Measurements from ENCODE around the gene CLTA. TPM values are rescaled to one million over a fixed set of nuclear protein-coding genes. Genes with fewer than 3 reads are reported as not detected.
A peak's percentile ranks its signal among the peaks of the same experiment; 100 is the strongest.

CLTA gene
- total and polyA plus RNA-seq, 10 of the 15 experiments (the other 5 are each of a cell fraction or from before 2014, with no cell fraction given): 49.0 to 241 (median 168) TPM

DNA sequence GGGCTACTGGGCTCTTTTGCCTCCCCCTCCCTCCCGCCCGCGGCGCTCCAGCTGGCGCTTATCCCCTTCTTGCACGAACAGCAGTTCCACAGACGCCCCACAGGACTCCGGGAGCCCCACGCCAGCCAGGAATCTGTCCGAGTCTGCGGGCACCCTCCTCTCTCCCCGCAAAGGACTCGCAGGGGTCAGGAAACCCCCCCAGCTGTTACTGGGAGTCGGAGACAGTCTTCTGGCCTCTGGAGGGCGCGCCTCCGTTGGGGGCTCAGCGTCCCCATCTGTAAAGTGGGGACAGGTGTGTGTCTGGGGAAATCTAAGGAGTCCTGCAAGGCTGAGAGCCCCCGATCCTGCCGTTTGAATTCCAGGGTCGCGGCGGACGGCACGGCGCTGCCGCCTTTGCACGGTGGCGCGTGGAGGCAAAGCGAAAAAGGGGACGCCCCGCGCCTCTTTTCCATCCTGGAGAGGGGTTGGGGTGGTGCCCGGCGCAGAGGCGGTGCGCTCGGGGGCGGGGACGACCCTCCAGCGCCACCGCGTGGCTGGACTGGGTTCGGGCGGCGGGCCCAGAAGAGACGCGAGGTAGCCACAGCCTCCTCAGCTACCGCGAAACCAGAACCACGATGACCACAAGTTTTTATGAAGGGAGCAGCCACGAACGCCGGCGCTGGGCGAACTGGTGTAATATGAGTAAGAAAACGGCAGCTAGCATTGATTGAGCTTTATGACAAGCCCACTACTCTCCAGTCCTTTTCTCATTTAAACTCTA is 24.4 kb upstream of the CLTA start (continued):
- TF ChIP-seq MAX (IDR thresholded peaks at IDR 0.05; ENCODE audit: low read depth, low read length) (no peak), IKZF2 (IDR thresholded peaks at IDR 0.05) (peak in 1 of 2 experiments; percentile 38; a peak in 1 of 4 replicates), BACH1 (IDR thresholded peaks at IDR 0.05; ENCODE audit: borderline replicate concordance) (peak; percentile 25; the same call in 1 of the 2 replicates), IKZF1 (conservative IDR thresholded peaks at IDR 0.05) (peak; percentile 53), RB1 (IDR thresholded peaks at IDR 0.05; ENCODE audit: borderline replicate concordance) (0 out of 2 replicates have a peak, but pooled peaks have one; percentile 37), MEF2A (IDR thresholded peaks at IDR 0.05; ENCODE audit: insufficient read depth, low read depth, low read length) (0 out of 2 replicates have a peak, but pooled peaks have one; percentile 14)

GRCh38 chr9:36169166-36169565 is 21.6 kb upstream of the CLTA start, which contains the start of gene CCIN:
TSS of gene CCIN (plus strand) at chr9:36169388. CDS start at chr9:36169503, 115 bp downstream.
- no peak within 1 kb of the TSS for H3K27ac ChIP-seq (ENCODE audit: control insufficient read depth, insufficient read depth)
- 65% methylated on average over 6 of the region's 6 CpGs for WGBS (ENCODE audit: insufficient coverage, insufficient replicate concordance, low lambda C conversion rate, missing lambda C conversion rate)
- POLR2A ChIA-PET: no interaction called here
- no peaks in the 10 kb centered on the region; a peak in 2 of 4 replicates for H3K27me3 ChIP-seq (replicated peaks in 1 of 2; ENCODE audit: control insufficient read depth in 2 of 2, insufficient read depth in 2 of 2, low read length in 1 of 2)
- BruUV-seq (replicated peaks): no TSS peak
- H3K4me1 ChIP-seq (ENCODE audit: control insufficient read depth, insufficient read depth, low read length): peaks cover 3% of the 10 kb centered on the region; the same call in 1 of the 2 replicates
- CTCF ChIA-PET: interaction anchor here (0.6 to 7.8 kb wide), 4 partner anchors 9 to 146 kb away, joined by 3 to 258 read pairs (median 4); no protein-coding TSS in a partner anchor
- intact Hi-C loops (cut with micrococcal nuclease; ENCODE audit: unreplicated experiment) (loop anchor here (10.0 kb wide), 1 partner anchor 134 kb away; the partner anchor contains the start of gene RECK), in situ Hi-C loops (cut with MboI) (loop anchor here (5.0 kb wide), 1 partner anchor 67 kb away; no protein-coding TSS in a partner anchor)
- no peak for DNase-seq (ENCODE audit: low read depth, low spot score)
- SMC1A ChIA-PET (ENCODE audit: uncharacterized antibody, unreplicated experiment): interaction anchor here (1.8 to 9.1 kb wide), 2 partner anchors 21 to 66 kb away, joined by 5 to 134 read pairs; no protein-coding TSS in a partner anchor
- no peaks in the 10 kb centered on the region for H3K36me3 ChIP-seq (ENCODE audit: control insufficient read depth in 2 of 2, insufficient read depth in 2 of 2, low read length in 1 of 2)
- no peak for FAIRE-seq
- no peaks in the 10 kb centered on the region for H4K20me1 ChIP-seq (ENCODE audit: control insufficient read depth, insufficient read depth)
- no peak within 1 kb of the TSS for H3K9ac ChIP-seq (ENCODE audit: control insufficient read depth, insufficient read depth, low read length)
- no peaks in the 10 kb centered on the region for H3K79me2 ChIP-seq (ENCODE audit: control insufficient read depth, insufficient read depth, low read length)
- no peak within 1 kb of the TSS for H3K4me3 ChIP-seq
- RAD21 ChIA-PET (ENCODE audit: unreplicated experiment): interaction anchor here (1.6 to 7.2 kb wide), 2 partner anchors 67 to 160 kb away, joined by 4 to 105 read pairs; no protein-coding TSS in a partner anchor
- H2AFZ ChIP-seq (ENCODE audit: control insufficient read depth, low read depth, low read length): no peak within 1 kb of the TSS
- no peak within 1 kb of the TSS for H3K4me2 ChIP-seq (ENCODE audit: control insufficient read depth, insufficient read depth)
- no peak for ATAC-seq
- H3K9me3 ChIP-seq (replicated peaks; ENCODE audit: control insufficient read depth, insufficient read depth, low read length): no peaks in the 10 kb centered on the region
- TF ChIP-seq NRF1 (conservative IDR thresholded peaks at IDR 0.05; ENCODE audit: low read depth, low read length) (no peak), SMAD5 (IDR thresholded peaks at IDR 0.05; ENCODE audit: low read depth) (no peak), EP300 (IDR thresholded peaks at IDR 0.05; ENCODE audit: borderline replicate concordance in 1 of 2, control insufficient read depth in 1 of 2, low read depth in 2 of 2, low read length in 2 of 2) (no peak), SUZ12 (IDR thresholded peaks at IDR 0.05; ENCODE audit: unreplicated experiment) (no peak), HCFC1 (IDR thresholded peaks at IDR 0.05; ENCODE audit: low read length) (no peak), SMAD1 (IDR thresholded peaks at IDR 0.05; ENCODE audit: low read depth, partially characterized antibody) (no peak), ZNF622 (IDR thresholded peaks at IDR 0.05) (no peak), FOXK2 (IDR thresholded peaks at IDR 0.05) (no peak), STAT3 (IDR thresholded peaks at IDR 0.05; ENCODE audit: low read depth, low read length) (no peak)
- TF ChIP-seq, protein P1, sequence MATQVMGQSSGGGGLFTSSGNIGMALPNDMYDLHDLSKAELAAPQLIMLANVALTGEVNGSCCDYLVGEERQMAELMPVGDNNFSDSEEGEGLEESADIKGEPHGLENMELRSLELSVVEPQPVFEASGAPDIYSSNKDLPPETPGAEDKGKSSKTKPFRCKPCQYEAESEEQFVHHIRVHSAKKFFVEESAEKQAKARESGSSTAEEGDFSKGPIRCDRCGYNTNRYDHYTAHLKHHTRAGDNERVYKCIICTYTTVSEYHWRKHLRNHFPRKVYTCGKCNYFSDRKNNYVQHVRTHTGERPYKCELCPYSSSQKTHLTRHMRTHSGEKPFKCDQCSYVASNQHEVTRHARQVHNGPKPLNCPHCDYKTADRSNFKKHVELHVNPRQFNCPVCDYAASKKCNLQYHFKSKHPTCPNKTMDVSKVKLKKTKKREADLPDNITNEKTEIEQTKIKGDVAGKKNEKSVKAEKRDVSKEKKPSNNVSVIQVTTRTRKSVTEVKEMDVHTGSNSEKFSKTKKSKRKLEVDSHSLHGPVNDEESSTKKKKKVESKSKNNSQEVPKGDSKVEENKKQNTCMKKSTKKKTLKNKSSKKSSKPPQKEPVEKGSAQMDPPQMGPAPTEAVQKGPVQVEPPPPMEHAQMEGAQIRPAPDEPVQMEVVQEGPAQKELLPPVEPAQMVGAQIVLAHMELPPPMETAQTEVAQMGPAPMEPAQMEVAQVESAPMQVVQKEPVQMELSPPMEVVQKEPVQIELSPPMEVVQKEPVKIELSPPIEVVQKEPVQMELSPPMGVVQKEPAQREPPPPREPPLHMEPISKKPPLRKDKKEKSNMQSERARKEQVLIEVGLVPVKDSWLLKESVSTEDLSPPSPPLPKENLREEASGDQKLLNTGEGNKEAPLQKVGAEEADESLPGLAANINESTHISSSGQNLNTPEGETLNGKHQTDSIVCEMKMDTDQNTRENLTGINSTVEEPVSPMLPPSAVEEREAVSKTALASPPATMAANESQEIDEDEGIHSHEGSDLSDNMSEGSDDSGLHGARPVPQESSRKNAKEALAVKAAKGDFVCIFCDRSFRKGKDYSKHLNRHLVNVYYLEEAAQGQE (IDR thresholded peaks at IDR 0.05; ENCODE audit: low read depth, low read length): no peak
